ENCODE results near the gene C11orf97. TPM values are rescaled to one million over a fixed set of nuclear protein-coding genes. Genes with fewer than 3 reads are reported as not detected.
"Not testable (repeated sequence)": the region's sequence is repeated elsewhere in the genome, so short reads cannot be mapped to it uniquely, and the experiment has no call there.

Gene C11orf97
- polyA plus RNA-seq, 2 donors: not detected

DNA sequence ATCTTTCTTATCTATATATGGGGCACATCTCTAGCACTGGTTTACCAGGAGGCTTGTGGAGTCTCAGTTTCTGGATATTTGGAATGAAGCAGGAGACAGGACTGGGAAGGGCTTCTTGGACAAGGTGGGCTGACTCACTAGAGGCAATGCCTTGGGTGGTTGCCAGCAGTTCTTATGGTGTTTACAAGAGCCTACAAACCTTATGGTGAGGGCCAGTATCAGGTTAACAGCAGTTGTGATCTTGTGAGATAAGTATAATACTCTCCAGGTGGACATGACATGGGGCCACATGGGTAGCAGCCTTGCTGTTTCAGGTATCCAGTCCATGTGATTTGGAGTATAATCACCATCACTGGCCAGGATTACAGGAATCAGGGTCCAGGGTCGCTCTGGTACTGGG, 41.7 kb downstream of the C11orf97 start:
- Histone ChIP-seq H3K4me1 (ENCODE audit: control insufficient read depth in 2 of 2, insufficient read depth in 2 of 2, low read length in 1 of 2) (no peaks in the 10 kb centered on the region), H3K4me3 (ENCODE audit: low read depth in 1 of 2, low read length in 2 of 2) (no peak overlapping the region), H3K36me3 (ENCODE audit: control insufficient read depth in 2 of 2, insufficient read depth in 2 of 2, low read length in 1 of 2) (no peaks in the 10 kb centered on the region), H3K9me3 (ENCODE audit: control insufficient read depth in 2 of 2, insufficient read depth in 1 of 2, low read depth in 1 of 2, low read length in 1 of 2) (no peaks in the 10 kb centered on the region), H3K27ac (ENCODE audit: low read depth in 2 of 2, low read length in 1 of 2) (no peak overlapping the region), H3K27me3 (ENCODE audit: control insufficient read depth in 1 of 2, insufficient read depth in 2 of 2, low read length in 2 of 2) (no peaks in the 10 kb centered on the region)
- 38 to 95% methylated on average over 1 of the region's 1 CpG for WGBS, 2 donors

DNA sequence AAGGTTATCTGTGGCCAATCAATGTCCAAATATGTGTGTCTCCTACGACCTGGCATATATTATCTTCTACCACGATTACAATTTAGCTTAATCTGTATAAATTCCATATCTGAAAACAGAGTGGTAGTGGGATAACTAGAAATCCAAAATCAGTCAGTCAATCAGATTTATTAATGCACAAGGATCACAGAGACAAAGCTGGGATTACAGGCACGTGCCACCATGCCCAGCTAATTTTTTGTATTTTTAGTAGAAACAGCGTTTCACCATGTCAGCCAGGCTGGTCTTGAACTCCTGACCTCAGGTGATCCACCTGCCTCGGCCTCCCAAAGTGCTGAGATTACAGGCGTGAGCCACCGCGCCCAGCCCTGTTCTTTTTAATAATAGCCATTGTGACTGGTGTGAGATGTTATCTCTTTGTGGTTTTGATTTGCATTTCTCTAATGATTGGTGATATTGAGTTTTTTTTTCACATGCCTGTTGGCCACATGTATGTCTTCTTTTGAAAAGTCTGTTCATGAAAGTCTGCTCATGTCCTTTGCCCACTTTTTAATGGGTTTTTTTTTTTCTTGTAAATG, 43.6 kb downstream of the C11orf97 start:
- not testable (repeated sequence) for H3K4me3 ChIP-seq (ENCODE audit: low read depth in 1 of 2, low read length in 2 of 2); H3K36me3 ChIP-seq (ENCODE audit: control insufficient read depth in 2 of 2, insufficient read depth in 2 of 2, low read length in 1 of 2); H3K27ac ChIP-seq (ENCODE audit: low read depth in 2 of 2, low read length in 1 of 2); H3K9me3 ChIP-seq (ENCODE audit: control insufficient read depth in 2 of 2, insufficient read depth in 1 of 2, low read depth in 1 of 2, low read length in 1 of 2); H3K4me1 ChIP-seq (ENCODE audit: control insufficient read depth in 2 of 2, insufficient read depth in 2 of 2, low read length in 1 of 2); H3K27me3 ChIP-seq (ENCODE audit: control insufficient read depth in 1 of 2, insufficient read depth in 2 of 2, low read length in 2 of 2)
- 86 to 88% methylated on average over 8 of the region's 8 CpGs for WGBS, 2 donors

DNA sequence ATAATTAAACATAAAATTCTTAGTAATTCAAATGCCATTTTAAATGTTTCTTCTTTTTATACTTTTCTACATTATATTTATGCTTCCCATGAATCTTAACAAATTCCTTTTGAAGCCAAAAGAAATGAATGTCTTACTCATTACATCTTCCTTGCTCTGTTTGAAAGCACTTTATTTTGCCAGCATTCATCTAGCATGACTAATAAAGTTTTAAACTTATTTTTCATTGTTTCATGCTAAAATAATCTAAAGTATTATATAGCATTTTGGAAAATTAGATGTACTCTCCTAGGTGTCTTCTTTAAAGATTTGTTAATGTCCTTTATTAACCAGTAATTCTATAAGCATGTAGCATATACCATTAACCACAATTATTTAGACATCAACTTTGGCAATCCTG, 45.2 kb downstream of the C11orf97 start:
- no peaks in the 10 kb centered on the region for H3K36me3 ChIP-seq (ENCODE audit: control insufficient read depth in 2 of 2, insufficient read depth in 2 of 2, low read length in 1 of 2)
- H3K4me1 ChIP-seq (ENCODE audit: control insufficient read depth in 2 of 2, insufficient read depth in 2 of 2, low read length in 1 of 2): peaks cover 0 to 4% of the 10 kb centered on the region in 2 donors
- H3K27me3 ChIP-seq (ENCODE audit: control insufficient read depth in 1 of 2, insufficient read depth in 2 of 2, low read length in 2 of 2): no peaks in the 10 kb centered on the region
- H3K4me3 ChIP-seq (ENCODE audit: low read depth in 1 of 2, low read length in 2 of 2): no peak overlapping the region
- H3K27ac ChIP-seq (ENCODE audit: low read depth in 2 of 2, low read length in 1 of 2): no peak overlapping the region
- no peaks in the 10 kb centered on the region for H3K9me3 ChIP-seq (ENCODE audit: control insufficient read depth in 2 of 2, insufficient read depth in 1 of 2, low read depth in 1 of 2, low read length in 1 of 2)

DNA sequence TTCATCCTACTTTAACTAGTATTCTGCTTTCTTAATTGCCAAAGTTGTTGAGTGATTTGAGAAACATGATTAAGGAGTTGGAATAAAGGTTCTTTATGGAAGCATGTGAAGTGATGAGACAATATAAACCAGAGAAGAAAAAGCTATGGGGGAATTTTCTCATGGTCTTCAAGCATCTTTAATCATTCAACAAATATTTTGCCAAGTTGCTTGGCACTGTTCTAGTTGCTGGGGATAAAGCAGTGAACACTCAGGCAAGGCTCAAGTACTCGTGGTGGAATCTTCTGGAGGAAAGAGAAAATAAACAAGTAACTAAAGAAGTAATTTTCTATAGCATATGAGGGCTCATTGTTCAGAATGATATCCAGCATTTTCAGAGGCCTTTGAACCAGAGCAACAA, 45.7 kb downstream of the C11orf97 start:
- WGBS, 2 donors: 45 to 49% methylated on average over 1 of the region's 1 CpG
- H3K9me3 ChIP-seq (ENCODE audit: control insufficient read depth in 2 of 2, insufficient read depth in 1 of 2, low read depth in 1 of 2, low read length in 1 of 2): no peaks in the 10 kb centered on the region

DNA sequence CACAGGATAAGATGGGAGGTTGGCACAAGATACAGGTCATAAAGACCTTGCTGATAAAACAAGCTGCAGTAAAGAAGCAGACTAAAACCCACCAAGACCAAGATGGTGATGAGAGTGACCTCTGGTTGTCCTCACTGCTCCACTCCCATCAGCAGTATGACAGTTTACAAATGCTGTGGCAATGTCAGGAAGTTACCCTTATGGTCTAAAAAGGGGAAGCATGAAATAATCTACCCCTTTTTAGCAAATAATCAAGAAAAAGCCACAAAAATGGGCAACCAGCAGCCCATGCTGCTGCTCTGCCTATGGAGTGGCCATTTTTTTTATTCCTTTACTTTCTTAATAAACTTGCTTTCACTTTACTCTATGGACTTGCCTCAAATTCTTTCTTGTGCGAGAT, 46.2 kb downstream of the C11orf97 start:
- Histone ChIP-seq H3K27ac (ENCODE audit: low read depth in 2 of 2, low read length in 1 of 2) (no peak overlapping the region), H3K4me1 (ENCODE audit: control insufficient read depth in 2 of 2, insufficient read depth in 2 of 2, low read length in 1 of 2) (peaks cover 0 to 4% of the 10 kb centered on the region in 2 donors)
- 96 to 97% methylated on average over 1 of the region's 1 CpG for WGBS, 2 donors

More for the DNA sequence above, 45.7 kb downstream of the C11orf97 start:
- H3K27ac ChIP-seq (ENCODE audit: low read depth in 2 of 2, low read length in 1 of 2): no peak overlapping the region
- H3K36me3 ChIP-seq (ENCODE audit: control insufficient read depth in 2 of 2, insufficient read depth in 2 of 2, low read length in 1 of 2): no peaks in the 10 kb centered on the region
- H3K27me3 ChIP-seq (ENCODE audit: control insufficient read depth in 1 of 2, insufficient read depth in 2 of 2, low read length in 2 of 2): no peaks in the 10 kb centered on the region
- peaks cover 0 to 4% of the 10 kb centered on the region in 2 donors for H3K4me1 ChIP-seq (ENCODE audit: control insufficient read depth in 2 of 2, insufficient read depth in 2 of 2, low read length in 1 of 2)
- no peak overlapping the region for H3K4me3 ChIP-seq (ENCODE audit: low read depth in 1 of 2, low read length in 2 of 2)

DNA sequence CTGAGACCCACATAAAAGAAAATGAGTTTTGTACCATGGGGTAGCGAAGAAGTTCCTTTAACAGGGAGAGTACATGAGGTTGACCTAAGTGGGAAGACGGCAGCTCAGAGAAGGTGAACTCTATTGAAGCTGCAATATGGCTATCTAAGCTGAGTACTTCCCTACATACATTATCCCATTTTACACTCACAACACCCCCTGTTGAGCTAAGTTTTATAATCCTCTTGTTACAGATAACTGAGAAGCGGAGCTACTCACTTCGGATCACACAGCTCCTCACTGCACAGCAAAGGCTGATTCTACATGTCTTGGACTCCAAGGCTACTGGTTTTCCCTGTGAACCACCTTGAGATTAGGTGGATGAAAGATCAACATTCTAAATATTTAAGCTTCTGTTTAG, 46.7 kb downstream of the C11orf97 start:
- H3K36me3 ChIP-seq (ENCODE audit: control insufficient read depth in 2 of 2, insufficient read depth in 2 of 2, low read length in 1 of 2): no peaks in the 10 kb centered on the region
- H3K27ac ChIP-seq (ENCODE audit: low read depth in 2 of 2, low read length in 1 of 2): no peak overlapping the region
- H3K4me3 ChIP-seq (ENCODE audit: low read depth in 1 of 2, low read length in 2 of 2): no peak overlapping the region
- no peaks in the 10 kb centered on the region for H3K27me3 ChIP-seq (ENCODE audit: control insufficient read depth in 1 of 2, insufficient read depth in 2 of 2, low read length in 2 of 2)
- peaks cover 0 to 4% of the 10 kb centered on the region in 2 donors for H3K4me1 ChIP-seq (ENCODE audit: control insufficient read depth in 2 of 2, insufficient read depth in 2 of 2, low read length in 1 of 2)
- 97% methylated on average over 4 of the region's 4 CpGs for WGBS, 2 donors
- H3K9me3 ChIP-seq (ENCODE audit: control insufficient read depth in 2 of 2, insufficient read depth in 1 of 2, low read depth in 1 of 2, low read length in 1 of 2): no peaks in the 10 kb centered on the region

More for the DNA sequence above, 46.2 kb downstream of the C11orf97 start:
- no peaks in the 10 kb centered on the region for H3K36me3 ChIP-seq (ENCODE audit: control insufficient read depth in 2 of 2, insufficient read depth in 2 of 2, low read length in 1 of 2)
- H3K9me3 ChIP-seq (ENCODE audit: control insufficient read depth in 2 of 2, insufficient read depth in 1 of 2, low read depth in 1 of 2, low read length in 1 of 2): no peaks in the 10 kb centered on the region
- no peaks in the 10 kb centered on the region for H3K27me3 ChIP-seq (ENCODE audit: control insufficient read depth in 1 of 2, insufficient read depth in 2 of 2, low read length in 2 of 2)
- no peak overlapping the region for H3K4me3 ChIP-seq (ENCODE audit: low read depth in 1 of 2, low read length in 2 of 2)

DNA sequence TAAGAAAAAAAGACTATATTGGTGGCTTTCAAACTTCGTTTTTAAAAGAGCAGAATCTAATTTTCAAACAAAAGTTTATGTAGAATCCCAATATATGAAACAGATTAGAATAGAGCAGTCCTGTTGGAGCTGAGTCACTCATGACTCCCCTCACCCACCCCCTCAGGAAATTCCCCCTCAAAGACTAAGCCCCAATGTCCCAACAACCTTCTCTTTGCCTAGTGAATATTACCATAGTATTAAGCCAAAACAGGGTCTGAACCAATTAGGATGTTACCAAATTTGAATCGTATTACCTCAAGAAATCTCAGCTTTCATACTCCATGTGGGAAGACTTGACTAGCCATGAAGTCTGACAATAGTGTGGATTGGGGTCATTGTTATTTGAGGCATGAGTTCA, 47.1 kb downstream of the C11orf97 start:
- Histone ChIP-seq H3K4me3 (ENCODE audit: low read depth in 1 of 2, low read length in 2 of 2) (no peak overlapping the region), H3K4me1 (ENCODE audit: control insufficient read depth in 2 of 2, insufficient read depth in 2 of 2, low read length in 1 of 2) (peaks cover 0 to 4% of the 10 kb centered on the region in 2 donors), H3K9me3 (ENCODE audit: control insufficient read depth in 2 of 2, insufficient read depth in 1 of 2, low read depth in 1 of 2, low read length in 1 of 2) (no peaks in the 10 kb centered on the region), H3K36me3 (ENCODE audit: control insufficient read depth in 2 of 2, insufficient read depth in 2 of 2, low read length in 1 of 2) (no peaks in the 10 kb centered on the region), H3K27ac (ENCODE audit: low read depth in 2 of 2, low read length in 1 of 2) (no peak overlapping the region), H3K27me3 (ENCODE audit: control insufficient read depth in 1 of 2, insufficient read depth in 2 of 2, low read length in 2 of 2) (no peaks in the 10 kb centered on the region)
- 84 to 87% methylated on average over 2 of the region's 2 CpGs for WGBS, 2 donors

DNA sequence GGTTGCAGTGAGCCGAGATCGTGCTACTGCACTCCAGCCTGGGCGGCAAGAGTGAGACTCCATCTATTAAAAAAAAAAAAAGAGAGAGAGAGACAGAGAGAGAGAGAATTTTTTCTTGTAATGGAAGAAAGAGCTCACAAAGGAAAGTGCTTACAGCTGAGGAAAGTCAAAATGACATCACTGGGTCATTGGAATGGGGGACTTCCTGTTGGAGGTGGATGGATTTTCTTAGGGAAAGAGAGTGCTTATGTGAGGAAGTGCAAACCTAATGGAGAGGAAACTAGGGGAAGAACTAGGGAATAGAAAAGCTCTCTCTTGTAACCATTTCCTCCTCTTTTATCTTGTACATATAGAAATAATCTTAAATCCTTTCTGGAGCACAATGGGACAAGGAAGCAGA, 48.6 kb downstream of the C11orf97 start:
- Histone ChIP-seq H3K9me3 (ENCODE audit: control insufficient read depth in 2 of 2, insufficient read depth in 1 of 2, low read depth in 1 of 2, low read length in 1 of 2) (no peaks in the 10 kb centered on the region), H3K4me1 (ENCODE audit: control insufficient read depth in 2 of 2, insufficient read depth in 2 of 2, low read length in 1 of 2) (peaks cover 0 to 4% of the 10 kb centered on the region in 2 donors), H3K27ac (ENCODE audit: low read depth in 2 of 2, low read length in 1 of 2) (no peak overlapping the region), H3K4me3 (ENCODE audit: low read depth in 1 of 2, low read length in 2 of 2) (no peak overlapping the region), H3K27me3 (ENCODE audit: control insufficient read depth in 1 of 2, insufficient read depth in 2 of 2, low read length in 2 of 2) (no peaks in the 10 kb centered on the region), H3K36me3 (ENCODE audit: control insufficient read depth in 2 of 2, insufficient read depth in 2 of 2, low read length in 1 of 2) (no peaks in the 10 kb centered on the region)
- WGBS, 2 donors: 94% methylated on average over 3 of the region's 3 CpGs

DNA sequence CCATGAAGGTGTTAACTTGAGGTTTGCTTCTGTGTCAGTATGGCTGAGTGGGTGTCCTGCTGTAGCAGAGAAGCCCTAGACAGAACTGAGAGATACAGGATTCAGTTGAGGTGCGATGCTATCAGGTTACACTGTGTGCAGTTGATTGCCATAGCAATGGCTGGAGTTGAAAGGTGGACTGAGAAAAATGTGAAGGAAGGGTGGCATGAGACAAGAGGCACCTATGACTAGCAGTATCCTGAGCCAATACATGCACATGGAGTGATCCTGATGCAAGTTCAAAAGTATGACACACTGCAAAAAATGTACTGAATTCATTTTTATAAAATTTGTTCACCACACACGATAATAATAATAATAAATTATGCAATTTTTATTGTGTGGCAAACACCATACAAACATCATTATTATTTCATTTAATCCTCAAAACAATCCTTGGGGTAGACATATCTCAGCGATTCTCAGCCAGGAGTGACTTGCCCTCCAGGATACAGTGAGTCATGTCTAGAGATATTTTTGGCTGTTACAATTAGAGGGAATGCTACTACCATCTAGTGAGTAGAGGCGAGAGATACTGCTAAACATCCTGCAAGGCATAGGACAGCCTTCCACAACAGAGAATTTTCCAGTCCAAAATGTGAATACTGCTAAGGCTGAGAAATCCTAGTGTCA, 51.1 kb downstream of the C11orf97 start:
- 40 to 58% methylated on average over 4 of the region's 4 CpGs for WGBS, 2 donors
- no peak overlapping the region for H3K4me3 ChIP-seq (ENCODE audit: low read depth in 1 of 2, low read length in 2 of 2)
- no peak overlapping the region for H3K27ac ChIP-seq (ENCODE audit: low read depth in 2 of 2, low read length in 1 of 2)
- peaks cover 0 to 4% of the 10 kb centered on the region in 2 donors for H3K4me1 ChIP-seq (ENCODE audit: control insufficient read depth in 2 of 2, insufficient read depth in 2 of 2, low read length in 1 of 2)
- H3K27me3 ChIP-seq (ENCODE audit: control insufficient read depth in 1 of 2, insufficient read depth in 2 of 2, low read length in 2 of 2): no peaks in the 10 kb centered on the region
- no peaks in the 10 kb centered on the region for H3K36me3 ChIP-seq (ENCODE audit: control insufficient read depth in 2 of 2, insufficient read depth in 2 of 2, low read length in 1 of 2)
- no peaks in the 10 kb centered on the region for H3K9me3 ChIP-seq (ENCODE audit: control insufficient read depth in 2 of 2, insufficient read depth in 1 of 2, low read depth in 1 of 2, low read length in 1 of 2)

DNA sequence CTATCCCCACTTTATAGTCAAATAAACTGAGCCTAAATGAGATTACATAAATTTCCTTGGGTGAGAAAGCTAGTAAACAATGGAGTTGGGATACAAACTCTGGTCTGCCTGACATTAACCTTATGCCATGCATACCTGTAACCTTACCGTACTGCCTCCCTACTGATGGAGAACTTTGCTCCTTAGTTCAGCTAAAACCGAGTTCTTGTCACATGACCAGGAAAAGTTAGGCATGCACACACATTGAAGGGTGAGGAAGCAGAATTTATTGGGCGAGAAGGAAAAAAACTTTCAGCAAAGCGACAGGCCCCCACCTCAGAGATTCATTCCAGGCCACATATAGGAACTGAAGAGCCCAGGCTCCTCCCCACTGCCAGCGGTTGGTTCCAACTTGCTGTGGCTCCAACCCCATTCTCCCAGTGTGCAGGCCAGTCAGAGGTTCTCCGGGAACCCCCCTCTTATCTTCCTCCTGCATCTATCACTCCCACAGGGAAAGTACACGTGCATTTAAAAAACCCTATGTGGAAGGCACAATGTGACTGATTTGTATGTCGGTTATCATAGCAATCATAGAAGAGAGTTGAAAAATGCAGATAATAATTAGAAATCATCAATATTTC, 51.7 kb downstream of the C11orf97 start:
- Histone ChIP-seq H3K27ac (ENCODE audit: low read depth in 2 of 2, low read length in 1 of 2) (no peak overlapping the region), H3K27me3 (ENCODE audit: control insufficient read depth in 1 of 2, insufficient read depth in 2 of 2, low read length in 2 of 2) (no peaks in the 10 kb centered on the region), H3K4me1 (ENCODE audit: control insufficient read depth in 2 of 2, insufficient read depth in 2 of 2, low read length in 1 of 2) (peaks cover 0 to 4% of the 10 kb centered on the region in 2 donors), H3K9me3 (ENCODE audit: control insufficient read depth in 2 of 2, insufficient read depth in 1 of 2, low read depth in 1 of 2, low read length in 1 of 2) (no peaks in the 10 kb centered on the region), H3K4me3 (ENCODE audit: low read depth in 1 of 2, low read length in 2 of 2) (no peak overlapping the region), H3K36me3 (ENCODE audit: control insufficient read depth in 2 of 2, insufficient read depth in 2 of 2, low read length in 1 of 2) (no peaks in the 10 kb centered on the region)
- 71 to 77% methylated on average over 8 of the region's 8 CpGs for WGBS, 2 donors

All from esophagus (tissue), 2 donors.